ENCODE results near the gene HSDL2.

- TF ChIP-seq CTCF (conservative IDR thresholded peaks at IDR 0.05) (no peak), ZFX (IDR thresholded peaks at IDR 0.05) (no peak)
These were observed 108.0 kb downstream of the HSDL2 start for GRCh38 chr9:112487799-112488340.

All from C4-2B (cell line).